ENCODE results near the gene GAB3. TPM values are rescaled to one million over a fixed set of nuclear protein-coding genes. Genes with fewer than 3 reads are reported as not detected.

GAB3 gene
- total RNA-seq, 6 experiments from 2014 or later, result 0.64 to 1.7 (median 1.1) TPM

- Histone ChIP-seq H3K27me3 (no peaks in the 10 kb centered on the region), H3K36me3 (no peaks in the 10 kb centered on the region), H3K4me1 (peaks cover 0 to 31% (median 8%) of the 10 kb centered on the region in 4 donors), H3K27ac (peak overlapping the region in 1 of 3 donors; percentile 15), H3K9me3 (no peaks in the 10 kb centered on the region), H3K4me3 (no peak overlapping the region)
- ATAC-seq, result peak in 1 of 4 donors; percentile 12
- no peak for DNase-seq
- intact Hi-C loops (cut with DNase I), result no loop called here
- WGBS (ENCODE audit: insufficient coverage, low coverage, low lambda C conversion rate, missing lambda C conversion rate), result 45% methylated on average over 3 of the region's 3 CpGs
- TF ChIP-seq POLR2A (IDR thresholded peaks at IDR 0.05), result no peak
- TF ChIP-seq CTCF (IDR thresholded peaks at IDR 0.05), result no peak
These were observed 21.4 kb downstream of the GAB3 start for GRCh38 chrX:154729439-154729838.

- no peak overlapping the region for H3K27ac ChIP-seq
- no peaks in the 10 kb centered on the region for H3K27me3 ChIP-seq
- DNase-seq (no peak), ATAC-seq (no peak)
- TF ChIP-seq POLR2A (IDR thresholded peaks at IDR 0.05), result no peak
- no peak for TF ChIP-seq CTCF (IDR thresholded peaks at IDR 0.05)
- peaks cover 0 to 31% (median 8%) of the 10 kb centered on the region in 4 donors for H3K4me1 ChIP-seq
- no peaks in the 10 kb centered on the region for H3K36me3 ChIP-seq
- no peaks in the 10 kb centered on the region for H3K9me3 ChIP-seq
- intact Hi-C loops (cut with DNase I), result no loop called here
- WGBS (ENCODE audit: insufficient coverage, low coverage, low lambda C conversion rate, missing lambda C conversion rate), result 48% methylated on average over 4 of the region's 7 CpGs
- no peak overlapping the region for H3K4me3 ChIP-seq
These were observed 22.3 kb downstream of the GAB3 start for GRCh38 chrX:154728431-154729190.

GRCh38 chrX:154727871-154728270, 23.0 kb downstream of the GAB3 start:
- peaks cover 0 to 31% (median 8%) of the 10 kb centered on the region in 4 donors for H3K4me1 ChIP-seq
- WGBS (ENCODE audit: insufficient coverage, low coverage, low lambda C conversion rate, missing lambda C conversion rate), result 27% methylated on average over 3 of the region's 3 CpGs
- intact Hi-C loops (cut with DNase I), result no loop called here

GRCh38 chrX:154727418-154727817, 23.5 kb downstream of the GAB3 start:
- no peak for DNase-seq
- Histone ChIP-seq H3K27ac (no peak overlapping the region), H3K9me3 (no peaks in the 10 kb centered on the region), H3K4me3 (no peak overlapping the region), H3K4me1 (peaks cover 0 to 31% (median 8%) of the 10 kb centered on the region in 4 donors), H3K27me3 (no peaks in the 10 kb centered on the region), H3K36me3 (no peaks in the 10 kb centered on the region)
- WGBS (ENCODE audit: insufficient coverage, low coverage, low lambda C conversion rate, missing lambda C conversion rate), result 79% methylated on average over 1 of the region's 1 CpG
- intact Hi-C loops (cut with DNase I), result no loop called here
- ATAC-seq, result no peak
- no peak for TF ChIP-seq CTCF (IDR thresholded peaks at IDR 0.05)
- no peak for TF ChIP-seq POLR2A (IDR thresholded peaks at IDR 0.05)

More at GRCh38 chrX:154727871-154728270, 23.0 kb downstream of the GAB3 start:
- no peaks in the 10 kb centered on the region for H3K36me3 ChIP-seq
- no peak overlapping the region for H3K4me3 ChIP-seq
- no peaks in the 10 kb centered on the region for H3K9me3 ChIP-seq
- no peak overlapping the region for H3K27ac ChIP-seq
- H3K27me3 ChIP-seq, result no peaks in the 10 kb centered on the region
- ATAC-seq (peak; percentile 58 to 64 (median 61)), DNase-seq (peak; percentile 60 to 65 (median 63))
- TF ChIP-seq CTCF (IDR thresholded peaks at IDR 0.05) (no peak), POLR2A (IDR thresholded peaks at IDR 0.05) (no peak)

Measured in right lobe of liver (tissue), 6 donors.